GM23338 (cell line): ENCODE results near the gene CAMTA1. TPM values are rescaled to one million over a fixed set of nuclear protein-coding genes. Genes with fewer than 3 reads are reported as not detected.

ENCODE experiments used
- ATAC-seq: fragments of 200-7000 bp; cut with Tn5 transposase; 3 replicates; pipeline ENCODE4 v1.9.1; 2020
- DNase-seq: peaks from one replicate; pipeline ENCODE4 v3.0.0-alpha.2; 2015; ENCODE audit warnings: low spot score
- H2AFZ ChIP-seq: fragments of 200-600 bp; sonication (generic); 2 replicates; pipeline ENCODE4 v1.8.0; 2016; ENCODE audit warnings: antibody characterized with exemption, mild to moderate bottlenecking, moderate library complexity
- H3F3A ChIP-seq: fragments of 200-600 bp; sonication (generic); replicated peaks from 2 replicates; pipeline ENCODE4 v1.8.0; 2017; ENCODE audit warnings: antibody characterized with exemption, mixed run types, low read depth
- H3K27ac ChIP-seq: fragments of 200-600 bp; sonication (generic); 2 replicates; pipeline ENCODE4 v1.6.1; 2016; ENCODE audit warnings: low read depth
- H3K27me3 ChIP-seq: fragments of 200-600 bp; sonication (generic); 2 replicates; pipeline ENCODE4 v1.8.0; 2016; ENCODE audit warnings: mild to moderate bottlenecking, mixed run types, moderate library complexity; ENCODE audit not compliant: insufficient read depth
- H3K36me3 ChIP-seq: fragments of 200-600 bp; sonication (generic); 2 replicates; pipeline ENCODE4 v1.8.0; 2016; ENCODE audit warnings: mild to moderate bottlenecking; ENCODE audit not compliant: insufficient read depth
- H3K4me1 ChIP-seq: fragments of 200-600 bp; sonication (generic); 2 replicates; pipeline ENCODE4 v1.8.0; 2016; ENCODE audit warnings: mild to moderate bottlenecking, moderate library complexity; ENCODE audit not compliant: insufficient read depth
- H3K4me2 ChIP-seq: fragments of 200-600 bp; sonication (generic); 2 replicates; pipeline ENCODE4 v1.7.1; 2017; ENCODE audit warnings: mixed run types
- H3K4me3 ChIP-seq: fragments of 200-600 bp; sonication (generic); 2 replicates; pipeline ENCODE4 v1.6.1; 2016; ENCODE audit warnings: mixed run types
- H3K79me2 ChIP-seq: fragments of 200-600 bp; sonication (generic); replicated peaks from 2 replicates; pipeline ENCODE4 v1.8.0; 2017; ENCODE audit warnings: mild to moderate bottlenecking; ENCODE audit not compliant: insufficient read depth
- H3K9me2 ChIP-seq: fragments of 200-600 bp; sonication (generic); 2 replicates; pipeline ENCODE4 v1.8.0; 2017; ENCODE audit not compliant: insufficient read depth
- H4K20me1 ChIP-seq: fragments of 200-600 bp; sonication (generic); replicated peaks from 2 replicates; pipeline ENCODE4 v1.8.0; 2017; ENCODE audit warnings: mild to moderate bottlenecking; ENCODE audit not compliant: insufficient read depth
- H3K27ac Mint-ChIP-seq: 2 replicates; pipeline ENCODE4 v1.8.0; 2020; ENCODE audit warnings: inconsistent platforms, mild to moderate bottlenecking, moderate library complexity, mixed read lengths
- H3K27me3 Mint-ChIP-seq: 3 replicates; pipeline ENCODE4 v1.8.0; 2022; ENCODE audit warnings: low read depth, mild to moderate bottlenecking, moderate library complexity, mixed read lengths, inconsistent platforms; ENCODE audit not compliant: insufficient read depth, poor library complexity
- H3K36me3 Mint-ChIP-seq: 3 replicates; pipeline ENCODE4 v1.8.0; 2021; ENCODE audit warnings: low read depth, mild to moderate bottlenecking, inconsistent platforms, moderate library complexity, mixed read lengths
- H3K4me1 Mint-ChIP-seq: 3 replicates; pipeline ENCODE4 v1.8.0; 2020; ENCODE audit warnings: mild to moderate bottlenecking, inconsistent platforms, mixed read lengths
- H3K4me3 Mint-ChIP-seq: 3 replicates; pipeline ENCODE4 v1.8.0; 2021; ENCODE audit warnings: moderate library complexity, mild to moderate bottlenecking, inconsistent platforms, mixed read lengths
- H3K9me3 Mint-ChIP-seq: 3 replicates; pipeline ENCODE4 v1.8.0; 2020; ENCODE audit warnings: moderate library complexity, mild to moderate bottlenecking, inconsistent platforms, mixed read lengths
- CREB1 ChIP-seq: fragments of 250-450 bp; sonication (Bioruptor Pico); IDR thresholded peaks from 2 replicates; pipeline ENCODE4 v1.5.0; 2020; ENCODE audit warnings: low read depth, mild to moderate bottlenecking, moderate library complexity
- EZH2phosphoT487 ChIP-seq: fragments of 200-600 bp; sonication (generic); IDR thresholded peaks from one replicate; pipeline ENCODE4 v1.8.1; 2018; ENCODE audit warnings: antibody characterized with exemption; ENCODE audit not compliant: unreplicated experiment
- JUNB ChIP-seq: IDR thresholded peaks from one replicate; pipeline ENCODE4 v1.6.1; 2016; ENCODE audit warnings: antibody characterized with exemption; ENCODE audit not compliant: unreplicated experiment
- NANOG ChIP-seq: IDR thresholded peaks from 2 replicates; pipeline ENCODE4 v1.6.1; 2016; ENCODE audit warnings: antibody characterized with exemption, borderline replicate concordance
- POLR2AphosphoS5 ChIP-seq: IDR thresholded peaks from 2 replicates; pipeline ENCODE4 v1.6.1; 2016; ENCODE audit warnings: antibody characterized with exemption, low read depth
- STAT1 ChIP-seq: IDR thresholded peaks from one replicate; pipeline ENCODE4 v1.6.1; 2016; ENCODE audit warnings: antibody characterized with exemption; ENCODE audit not compliant: unreplicated experiment
- ZNF114 ChIP-seq: fragments of 250-450 bp; sonication (Bioruptor Pico); IDR thresholded peaks from 2 replicates; pipeline ENCODE4 v1.5.0; 2020; ENCODE audit warnings: mild to moderate bottlenecking, moderate library complexity
- polyA plus RNA-seq: library from polyadenylated mRNA; unstranded; fragments of >200 nt; fragmentation: Nextera tagmentation; extraction: Ambion mirVana; gene quantifications from 2 replicates; pipeline ENCODE4 v1.2.1, GENCODE V29; 2016
- total RNA-seq: library from RNA; depleted of rRNA; stranded (reverse); fragments of >200 nt; shearing (Covaris generic); gene quantifications from 2 replicates; pipeline ENCODE4 v1.2.3, GENCODE V29; 2014
- TF ChIP-seq, protein P1 (sequence below), 2 experiments: fragments of 200-600 bp in 1 of 2; sonication (generic) in 1 of 2; conservative IDR thresholded peaks; 2 replicates each; pipeline versions ENCODE4 v1.5.1 to v1.6.1; 2016 to 2017; ENCODE audit warnings: antibody characterized with exemption in 2 of 2, low read depth in 2 of 2, mild to moderate bottlenecking in 2 of 2, moderate library complexity in 1 of 2
- TF ChIP-seq, protein P2 (sequence below): IDR thresholded peaks from one replicate; pipeline ENCODE4 v1.6.1; 2018; ENCODE audit warnings: antibody characterized with exemption; ENCODE audit not compliant: unreplicated experiment
- TF ChIP-seq, protein P3 (sequence below): fragments of 250-450 bp; sonication (Bioruptor Pico); IDR thresholded peaks from 2 replicates; pipeline ENCODE4 v1.5.0; 2020; ENCODE audit warnings: mild to moderate bottlenecking, moderate library complexity

CAMTA1 gene
- total and polyA plus RNA-seq, 2 experiments from 2014 or later: 115 to 519 TPM

DNA sequence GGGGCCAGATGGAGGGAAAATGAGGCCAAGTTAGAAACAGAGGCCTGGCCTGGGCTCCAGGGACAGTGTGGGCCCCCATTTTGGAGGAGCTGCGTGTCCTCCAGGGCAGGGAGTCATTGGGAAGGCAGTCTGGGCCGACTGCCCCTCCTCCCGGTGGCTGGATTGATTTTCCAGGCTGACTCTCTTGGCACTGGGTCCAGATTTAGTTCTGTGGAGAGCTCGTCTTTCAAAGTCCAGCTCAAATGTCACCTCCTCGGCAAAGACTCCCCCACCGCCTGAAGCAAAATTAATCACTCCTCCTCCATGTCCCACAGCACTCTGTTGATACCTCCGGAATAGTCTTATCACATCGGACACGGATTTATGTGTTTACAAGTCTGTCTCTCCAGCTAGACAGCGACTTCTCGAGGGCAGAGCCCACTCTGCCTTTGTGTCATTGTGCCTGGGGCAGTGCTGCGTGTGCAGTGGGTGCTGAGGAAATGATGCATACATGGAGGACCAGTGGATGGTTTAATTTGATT lies 175.1 kb downstream of the CAMTA1 start:
- Histone ChIP-seq H4K20me1 (no peaks in the 10 kb centered on the region), H3K4me3 (no peak overlapping the region), H3K4me2 (no peak overlapping the region), H3K36me3 (no peaks in the 10 kb centered on the region), H3K27me3 (no peaks in the 10 kb centered on the region), H3K27ac (no peak overlapping the region), H3K4me1 (peaks cover 21% of the 10 kb centered on the region), H3K9me2 (no peaks in the 10 kb centered on the region), H3K79me2 (no peaks in the 10 kb centered on the region), H3F3A (0 out of 2 replicates have a peak, but pooled peaks cover 2% of the 10 kb centered on the region), H2AFZ (no peak overlapping the region)
- DNase-seq (no peak), ATAC-seq (no peak)
- Mint-ChIP-seq H3K9me3 (no peaks in the 10 kb centered on the region; the same call in 2 of the 3 replicates), H3K4me3 (no peak overlapping the region), H3K36me3 (no peaks in the 10 kb centered on the region), H3K4me1 (peaks cover 43% of the 10 kb centered on the region), H3K27ac (no peak overlapping the region), H3K27me3 (peaks cover 11% of the 10 kb centered on the region)
- TF ChIP-seq ZNF114 (CRISPR knock-in tag) (no peak), JUNB (no peak), POLR2AphosphoS5 (no peak), EZH2phosphoT487 (no peak), CREB1 (CRISPR knock-in tag) (no peak)
- TF ChIP-seq, protein P1, sequence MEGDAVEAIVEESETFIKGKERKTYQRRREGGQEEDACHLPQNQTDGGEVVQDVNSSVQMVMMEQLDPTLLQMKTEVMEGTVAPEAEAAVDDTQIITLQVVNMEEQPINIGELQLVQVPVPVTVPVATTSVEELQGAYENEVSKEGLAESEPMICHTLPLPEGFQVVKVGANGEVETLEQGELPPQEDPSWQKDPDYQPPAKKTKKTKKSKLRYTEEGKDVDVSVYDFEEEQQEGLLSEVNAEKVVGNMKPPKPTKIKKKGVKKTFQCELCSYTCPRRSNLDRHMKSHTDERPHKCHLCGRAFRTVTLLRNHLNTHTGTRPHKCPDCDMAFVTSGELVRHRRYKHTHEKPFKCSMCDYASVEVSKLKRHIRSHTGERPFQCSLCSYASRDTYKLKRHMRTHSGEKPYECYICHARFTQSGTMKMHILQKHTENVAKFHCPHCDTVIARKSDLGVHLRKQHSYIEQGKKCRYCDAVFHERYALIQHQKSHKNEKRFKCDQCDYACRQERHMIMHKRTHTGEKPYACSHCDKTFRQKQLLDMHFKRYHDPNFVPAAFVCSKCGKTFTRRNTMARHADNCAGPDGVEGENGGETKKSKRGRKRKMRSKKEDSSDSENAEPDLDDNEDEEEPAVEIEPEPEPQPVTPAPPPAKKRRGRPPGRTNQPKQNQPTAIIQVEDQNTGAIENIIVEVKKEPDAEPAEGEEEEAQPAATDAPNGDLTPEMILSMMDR (conservative IDR thresholded peaks at IDR 0.05; ENCODE audit: low read depth in 2 of 2): no peak

DNA sequence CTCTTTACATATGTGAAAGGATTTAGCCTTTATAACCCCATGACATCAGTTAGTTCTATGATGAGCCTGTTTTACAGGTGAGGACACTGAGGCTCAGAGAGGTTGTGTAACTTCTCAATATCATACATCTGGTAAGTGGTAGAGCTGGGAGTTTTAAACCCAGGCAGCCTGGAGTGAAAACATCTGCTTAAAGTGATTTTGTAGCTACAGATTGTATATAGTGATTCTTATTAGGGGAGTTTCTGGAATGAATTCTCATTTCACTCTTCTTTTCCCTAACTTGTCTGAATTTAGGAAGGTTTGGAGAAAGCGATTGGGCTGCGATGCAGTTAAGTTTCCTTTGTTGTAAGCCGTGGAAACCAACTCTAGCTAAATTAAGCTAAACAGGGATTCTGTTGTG lies 175.6 kb downstream of the CAMTA1 start:
- Mint-ChIP-seq H3K27me3 (peaks cover 11% of the 10 kb centered on the region), H3K9me3 (no peaks in the 10 kb centered on the region; the same call in 2 of the 3 replicates), H3K4me3 (peak overlapping the region; percentile 90), H3K4me1 (peaks cover 43% of the 10 kb centered on the region), H3K27ac (no peak overlapping the region), H3K36me3 (no peaks in the 10 kb centered on the region)
- H2AFZ ChIP-seq: peak overlapping the region; percentile 59
- H3K4me1 ChIP-seq: peaks cover 16% of the 10 kb centered on the region
- no peak overlapping the region for H3K27ac ChIP-seq
- peak overlapping the region; percentile 94 for H3K4me2 ChIP-seq
- no peaks in the 10 kb centered on the region for H4K20me1 ChIP-seq
- no peak for DNase-seq
- peak overlapping the region; percentile 85; the same call in 1 of the 2 replicates for H3K4me3 ChIP-seq
- no peaks in the 10 kb centered on the region for H3K9me2 ChIP-seq
- no peaks in the 10 kb centered on the region for H3K27me3 ChIP-seq
- no peaks in the 10 kb centered on the region for H3K36me3 ChIP-seq
- H3F3A ChIP-seq: 0 out of 2 replicates have a peak, but pooled peaks cover 2% of the 10 kb centered on the region
- no peaks in the 10 kb centered on the region for H3K79me2 ChIP-seq
- ATAC-seq: no peak
- TF ChIP-seq NANOG: no peak
- TF ChIP-seq, protein P2, sequence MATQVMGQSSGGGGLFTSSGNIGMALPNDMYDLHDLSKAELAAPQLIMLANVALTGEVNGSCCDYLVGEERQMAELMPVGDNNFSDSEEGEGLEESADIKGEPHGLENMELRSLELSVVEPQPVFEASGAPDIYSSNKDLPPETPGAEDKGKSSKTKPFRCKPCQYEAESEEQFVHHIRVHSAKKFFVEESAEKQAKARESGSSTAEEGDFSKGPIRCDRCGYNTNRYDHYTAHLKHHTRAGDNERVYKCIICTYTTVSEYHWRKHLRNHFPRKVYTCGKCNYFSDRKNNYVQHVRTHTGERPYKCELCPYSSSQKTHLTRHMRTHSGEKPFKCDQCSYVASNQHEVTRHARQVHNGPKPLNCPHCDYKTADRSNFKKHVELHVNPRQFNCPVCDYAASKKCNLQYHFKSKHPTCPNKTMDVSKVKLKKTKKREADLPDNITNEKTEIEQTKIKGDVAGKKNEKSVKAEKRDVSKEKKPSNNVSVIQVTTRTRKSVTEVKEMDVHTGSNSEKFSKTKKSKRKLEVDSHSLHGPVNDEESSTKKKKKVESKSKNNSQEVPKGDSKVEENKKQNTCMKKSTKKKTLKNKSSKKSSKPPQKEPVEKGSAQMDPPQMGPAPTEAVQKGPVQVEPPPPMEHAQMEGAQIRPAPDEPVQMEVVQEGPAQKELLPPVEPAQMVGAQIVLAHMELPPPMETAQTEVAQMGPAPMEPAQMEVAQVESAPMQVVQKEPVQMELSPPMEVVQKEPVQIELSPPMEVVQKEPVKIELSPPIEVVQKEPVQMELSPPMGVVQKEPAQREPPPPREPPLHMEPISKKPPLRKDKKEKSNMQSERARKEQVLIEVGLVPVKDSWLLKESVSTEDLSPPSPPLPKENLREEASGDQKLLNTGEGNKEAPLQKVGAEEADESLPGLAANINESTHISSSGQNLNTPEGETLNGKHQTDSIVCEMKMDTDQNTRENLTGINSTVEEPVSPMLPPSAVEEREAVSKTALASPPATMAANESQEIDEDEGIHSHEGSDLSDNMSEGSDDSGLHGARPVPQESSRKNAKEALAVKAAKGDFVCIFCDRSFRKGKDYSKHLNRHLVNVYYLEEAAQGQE: no peak
- TF ChIP-seq ZNF114 (CRISPR knock-in tag): no peak
- no peak for TF ChIP-seq JUNB
- TF ChIP-seq, protein P3, sequence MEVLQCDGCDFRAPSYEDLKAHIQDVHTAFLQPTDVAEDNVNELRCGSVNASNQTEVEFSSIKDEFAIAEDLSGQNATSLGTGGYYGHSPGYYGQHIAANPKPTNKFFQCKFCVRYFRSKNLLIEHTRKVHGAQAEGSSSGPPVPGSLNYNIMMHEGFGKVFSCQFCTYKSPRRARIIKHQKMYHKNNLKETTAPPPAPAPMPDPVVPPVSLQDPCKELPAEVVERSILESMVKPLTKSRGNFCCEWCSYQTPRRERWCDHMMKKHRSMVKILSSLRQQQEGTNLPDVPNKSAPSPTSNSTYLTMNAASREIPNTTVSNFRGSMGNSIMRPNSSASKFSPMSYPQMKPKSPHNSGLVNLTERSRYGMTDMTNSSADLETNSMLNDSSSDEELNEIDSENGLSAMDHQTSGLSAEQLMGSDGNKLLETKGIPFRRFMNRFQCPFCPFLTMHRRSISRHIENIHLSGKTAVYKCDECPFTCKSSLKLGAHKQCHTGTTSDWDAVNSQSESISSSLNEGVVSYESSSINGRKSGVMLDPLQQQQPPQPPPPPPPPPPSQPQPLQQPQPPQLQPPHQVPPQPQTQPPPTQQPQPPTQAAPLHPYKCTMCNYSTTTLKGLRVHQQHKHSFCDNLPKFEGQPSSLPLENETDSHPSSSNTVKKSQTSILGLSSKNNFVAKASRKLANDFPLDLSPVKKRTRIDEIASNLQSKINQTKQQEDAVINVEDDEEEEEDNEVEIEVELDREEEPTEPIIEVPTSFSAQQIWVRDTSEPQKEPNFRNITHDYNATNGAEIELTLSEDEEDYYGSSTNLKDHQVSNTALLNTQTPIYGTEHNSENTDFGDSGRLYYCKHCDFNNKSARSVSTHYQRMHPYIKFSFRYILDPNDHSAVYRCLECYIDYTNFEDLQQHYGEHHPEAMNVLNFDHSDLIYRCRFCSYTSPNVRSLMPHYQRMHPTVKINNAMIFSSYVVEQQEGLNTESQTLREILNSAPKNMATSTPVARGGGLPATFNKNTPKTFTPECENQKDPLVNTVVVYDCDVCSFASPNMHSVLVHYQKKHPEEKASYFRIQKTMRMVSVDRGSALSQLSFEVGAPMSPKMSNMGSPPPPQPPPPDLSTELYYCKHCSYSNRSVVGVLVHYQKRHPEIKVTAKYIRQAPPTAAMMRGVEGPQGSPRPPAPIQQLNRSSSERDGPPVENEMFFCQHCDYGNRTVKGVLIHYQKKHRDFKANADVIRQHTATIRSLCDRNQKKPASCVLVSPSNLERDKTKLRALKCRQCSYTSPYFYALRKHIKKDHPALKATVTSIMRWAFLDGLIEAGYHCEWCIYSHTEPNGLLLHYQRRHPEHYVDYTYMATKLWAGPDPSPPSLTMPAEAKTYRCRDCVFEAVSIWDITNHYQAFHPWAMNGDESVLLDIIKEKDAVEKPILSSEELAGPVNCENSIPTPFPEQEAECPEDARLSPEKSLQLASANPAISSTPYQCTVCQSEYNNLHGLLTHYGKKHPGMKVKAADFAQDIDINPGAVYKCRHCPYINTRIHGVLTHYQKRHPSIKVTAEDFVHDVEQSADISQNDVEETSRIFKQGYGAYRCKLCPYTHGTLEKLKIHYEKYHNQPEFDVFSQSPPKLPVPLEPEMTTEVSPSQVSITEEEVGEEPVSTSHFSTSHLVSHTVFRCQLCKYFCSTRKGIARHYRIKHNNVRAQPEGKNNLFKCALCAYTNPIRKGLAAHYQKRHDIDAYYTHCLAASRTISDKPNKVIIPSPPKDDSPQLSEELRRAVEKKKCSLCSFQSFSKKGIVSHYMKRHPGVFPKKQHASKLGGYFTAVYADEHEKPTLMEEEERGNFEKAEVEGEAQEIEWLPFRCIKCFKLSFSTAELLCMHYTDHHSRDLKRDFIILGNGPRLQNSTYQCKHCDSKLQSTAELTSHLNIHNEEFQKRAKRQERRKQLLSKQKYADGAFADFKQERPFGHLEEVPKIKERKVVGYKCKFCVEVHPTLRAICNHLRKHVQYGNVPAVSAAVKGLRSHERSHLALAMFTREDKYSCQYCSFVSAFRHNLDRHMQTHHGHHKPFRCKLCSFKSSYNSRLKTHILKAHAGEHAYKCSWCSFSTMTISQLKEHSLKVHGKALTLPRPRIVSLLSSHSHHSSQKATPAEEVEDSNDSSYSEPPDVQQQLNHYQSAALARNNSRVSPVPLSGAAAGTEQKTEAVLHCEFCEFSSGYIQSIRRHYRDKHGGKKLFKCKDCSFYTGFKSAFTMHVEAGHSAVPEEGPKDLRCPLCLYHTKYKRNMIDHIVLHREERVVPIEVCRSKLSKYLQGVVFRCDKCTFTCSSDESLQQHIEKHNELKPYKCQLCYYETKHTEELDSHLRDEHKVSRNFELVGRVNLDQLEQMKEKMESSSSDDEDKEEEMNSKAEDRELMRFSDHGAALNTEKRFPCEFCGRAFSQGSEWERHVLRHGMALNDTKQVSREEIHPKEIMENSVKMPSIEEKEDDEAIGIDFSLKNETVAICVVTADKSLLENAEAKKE: no peak
- no peak for TF ChIP-seq CREB1 (CRISPR knock-in tag)
- no peak for TF ChIP-seq STAT1
